HepG2 (cell line): ENCODE measurements around the gene BTBD8. TPM values are rescaled to one million over a fixed set of nuclear protein-coding genes. Genes with fewer than 3 reads are reported as not detected.

Source experiments
- ATAC-seq: fragments of 200-7000 bp; cut with Tn5 transposase; 3 replicates; pipeline ENCODE4 v1.9.1; 2020; ENCODE audit warnings: mild to moderate bottlenecking, moderate library complexity
- BruUV-seq: library from RNA; stranded (reverse); fragments of 400-500 nt; replicated peaks from 2 replicates; lab custom pipeline; 2021; lab: Mats Ljungman, UMichigan
- CTCF ChIA-PET: fragments of 300-600 bp; formaldehyde crosslinking; extraction: SDS; loops from one replicate; lab custom pipeline; 2021; ENCODE audit warnings: low total read pairs, inconsistent platforms, low intra/inter-chr PET ratio; lab: Yijun Ruan, JAX
- POLR2A ChIA-PET: fragments of 350-600 bp; sonication (Branson Sonifier 250); formaldehyde crosslinking; loops from one replicate; lab custom pipeline; 2020; ENCODE audit warnings: antibody characterized with exemption, inconsistent platforms; lab: Yijun Ruan, JAX
- DNase-seq: peaks from one replicate; pipeline ENCODE4 v3.0.0-alpha.2; 2015; ENCODE audit warnings: low spot score
- FAIRE-seq: peaks from 3 replicates; lab custom pipeline; 2011; peaks lifted over from hg19 to GRCh38; lab: Jason Lieb, UNC
- H2AFZ ChIP-seq: one replicate; pipeline ENCODE4 v1.6.1; 2011; ENCODE audit warnings: low read length, inconsistent platforms
- H3K27ac ChIP-seq: fragments of 300-600 bp; 3 replicates; pipeline ENCODE4 v1.8.0; 2011; ENCODE audit warnings: mixed run types, mild to moderate bottlenecking, mixed read lengths, low read length, inconsistent platforms; ENCODE audit not compliant: insufficient read depth; ENCODE audit errors: extremely low read length
- H3K27me3 ChIP-seq, 2 experiments: fragments of 200-600 bp in 1 of 2; 2 replicates in 1 of 2; 3 replicates in 1 of 2; pipeline versions ENCODE4 v1.6.0 to v1.8.0; 2011; ENCODE audit warnings: low read length in 2 of 2, mild to moderate bottlenecking in 2 of 2, moderate library complexity in 2 of 2, inconsistent platforms in 1 of 2; ENCODE audit not compliant: insufficient read depth in 2 of 2, control insufficient read depth in 1 of 2
- H3K36me3 ChIP-seq, 2 experiments: fragments of 200-600 bp in 1 of 2; replicated peaks in 1 of 2; 2 replicates in 1 of 2; 3 replicates in 1 of 2; pipeline versions ENCODE4 v1.5.1 to v1.8.0; 2011; ENCODE audit warnings: low read length in 2 of 2, inconsistent platforms in 1 of 2; ENCODE audit not compliant: insufficient read depth in 2 of 2, control insufficient read depth in 1 of 2
- H3K4me1 ChIP-seq: 2 replicates; pipeline ENCODE4 v1.5.1; 2012; ENCODE audit warnings: low read length, inconsistent platforms; ENCODE audit not compliant: insufficient read depth
- H3K4me2 ChIP-seq: 2 replicates; pipeline ENCODE4 v1.6.0; 2011; ENCODE audit warnings: low read depth, low read length, inconsistent platforms
- H3K4me3 ChIP-seq, 3 experiments: fragments of 200-600 bp in 1 of 3; sonication (generic), shearing (Covaris generic) in 1 of 3; replicated peaks in 1 of 3; 2 replicates each; pipeline ENCODE4 v1.5.1; 2011 to 2016; ENCODE audit warnings: low read length in 3 of 3, inconsistent platforms in 2 of 3, low read depth in 2 of 3, mild to moderate bottlenecking in 2 of 3, control low read depth in 1 of 3, mixed read lengths in 1 of 3; ENCODE audit not compliant: insufficient read depth in 1 of 3
- H3K79me2 ChIP-seq: one replicate; pipeline ENCODE4 v1.6.1; 2011; ENCODE audit warnings: low read length, inconsistent platforms; ENCODE audit not compliant: insufficient read depth
- H3K9ac ChIP-seq: 2 replicates; pipeline ENCODE4 v1.6.0; 2011; ENCODE audit warnings: mild to moderate bottlenecking, low read depth, low read length, inconsistent platforms; ENCODE audit not compliant: insufficient read depth
- H3K9me3 ChIP-seq: 2 replicates; pipeline ENCODE4 v1.5.1; 2012; ENCODE audit warnings: mild to moderate bottlenecking, low read length
- H4K20me1 ChIP-seq: 2 replicates; pipeline ENCODE4 v1.6.0; 2011; ENCODE audit warnings: inconsistent platforms, mild to moderate bottlenecking, low read length, moderate library complexity; ENCODE audit not compliant: insufficient read depth
- HHEX ChIP-seq: IDR thresholded peaks from 2 replicates; pipeline ENCODE4 v1.6.1; 2016; ENCODE audit warnings: control low read depth
- HNRNPH1 ChIP-seq: fragments of 200-400 bp; formaldehyde crosslinking; optimal IDR thresholded peaks from 2 replicates; pipeline ENCODE3; 2017; ENCODE audit warnings: mild to moderate bottlenecking, low read depth, low read length
- PATZ1 ChIP-seq: sonication (generic); formaldehyde crosslinking; IDR thresholded peaks from 2 replicates; pipeline ENCODE4 v1.4.0; 2020; ENCODE audit warnings: missing genetic modification reagents
- PHF5A ChIP-seq: IDR thresholded peaks from one replicate; pipeline ENCODE4 v1.6.1; 2018; ENCODE audit warnings: low read depth, missing genetic modification reagents; ENCODE audit not compliant: unreplicated experiment
- POLR2AphosphoS5 ChIP-seq: IDR thresholded peaks from 2 replicates; pipeline ENCODE4 v1.6.1; 2012; ENCODE audit warnings: low read depth, low read length
- PRPF4 ChIP-seq: fragments of 200-400 bp; formaldehyde crosslinking; IDR thresholded peaks from 2 replicates; pipeline ENCODE4 v1.6.1; 2016; ENCODE audit warnings: low read length, low read depth; ENCODE audit not compliant: poor library complexity, severe bottlenecking
- SSRP1 ChIP-seq: IDR thresholded peaks from 2 replicates; pipeline ENCODE4 v1.6.1; 2016; ENCODE audit warnings: control low read depth
- TBP ChIP-seq: sonication (generic); formaldehyde crosslinking; IDR thresholded peaks from 2 replicates; pipeline ENCODE4 v1.5.0; 2020; ENCODE audit warnings: missing genetic modification reagents
- ZBTB20 ChIP-seq: sonication (generic); formaldehyde crosslinking; IDR thresholded peaks from 2 replicates; pipeline ENCODE4 v1.8.1; 2023; ENCODE audit warnings: missing genetic modification reagents, low read depth, mild to moderate bottlenecking, borderline replicate concordance
- ZHX1 ChIP-seq: sonication (generic); formaldehyde crosslinking; IDR thresholded peaks from 2 replicates; pipeline ENCODE4 v1.8.1; 2022; ENCODE audit warnings: low read depth, mild to moderate bottlenecking, missing genetic modification reagents
- ZNF224 ChIP-seq: sonication (generic); formaldehyde crosslinking; IDR thresholded peaks from 2 replicates; pipeline ENCODE4 v1.5.0; 2020; ENCODE audit warnings: mild to moderate bottlenecking, missing genetic modification reagents
- ZNF839 ChIP-seq: sonication (generic); formaldehyde crosslinking; IDR thresholded peaks from 2 replicates; pipeline ENCODE4 v1.4.0; 2020; ENCODE audit warnings: missing genetic modification reagents, mild to moderate bottlenecking, borderline replicate concordance
- ZSCAN5A ChIP-seq: sonication (generic); formaldehyde crosslinking; IDR thresholded peaks from 2 replicates; pipeline ENCODE4 v1.8.0; 2022; ENCODE audit warnings: mild to moderate bottlenecking, missing genetic modification reagents, borderline replicate concordance
- WGBS: methylation state at CpG from one replicate; pipeline ENCODE4 v1.1.6; 2017; ENCODE audit warnings: low lambda C conversion rate; 5-methylcytosine and 5-hydroxymethylcytosine counted together
- in situ Hi-C: cut with HindIII; loops from 2 replicates; pipeline ENCODE4 v1.10.0; 2017; ENCODE audit warnings: low pct_unique_long_range_greater_than_20kb; ENCODE audit not compliant: extremely low pct_ligation_motif_present
- intact Hi-C: fragments of 100-400 bp; cut with micrococcal nuclease; formaldehyde crosslinking; loops from one replicate; pipeline ENCODE4 v1.10.0; 2022; ENCODE audit not compliant: unreplicated experiment
- polyA plus RNA-seq, 8 experiments: library from polyadenylated mRNA; depleted of rRNA in 3 of 8; stranded (reverse) in 7 of 8; unstranded in 1 of 8; fragments of >200 nt; fragmentation: Illumina TruSeq in 4 of 8; extraction: Trizol in 4 of 8; gene quantifications; 2 replicates each; pipeline versions ENCODE4 v1.2.1 to v1.2.3, GENCODE V29; 2011 to 2016; ENCODE audit warnings: low read depth in 4 of 8, missing spikeins in 1 of 8, mixed read lengths in 1 of 8; ENCODE audit not compliant: insufficient read depth in 1 of 8
- total RNA-seq, 5 experiments: library from RNA; depleted of rRNA; stranded (reverse); fragments of >200 nt; fragmentation: Illumina TruSeq; extraction: Trizol; gene quantifications; 2 replicates each; pipeline ENCODE4 v1.2.3, GENCODE V29; 2016; ENCODE audit warnings: low read depth in 1 of 5

The BTBD8 gene
- total and polyA plus RNA-seq, 2 of the 13 experiments (the other 11 are each of a cell fraction or from before 2014, with no cell fraction given) = 0.41 to 1.8 TPM

GRCh38 chr1:92186081-92186480 lies 105.9 kb downstream of the BTBD8 start:
- intact Hi-C loops = no loop called here
- ATAC-seq (no peak), FAIRE-seq (no peak), DNase-seq (peak; percentile 3)
- CTCF ChIA-PET = no interaction called here
- Histone ChIP-seq H3K9me3 (no peaks in the 10 kb centered on the region), H3K4me1 (no peaks in the 10 kb centered on the region), H3K79me2 (no peaks in the 10 kb centered on the region), H2AFZ (no peak overlapping the region), H3K9ac (no peak overlapping the region), H3K36me3 (no peaks in the 10 kb centered on the region), H3K27me3 (no peaks in the 10 kb centered on the region), H3K4me3 (no peak overlapping the region), H4K20me1 (no peaks in the 10 kb centered on the region), H3K27ac (no peak overlapping the region), H3K4me2 (no peak overlapping the region)
- POLR2A ChIA-PET = no interaction called here
- TF ChIP-seq ZHX1 (CRISPR knock-in tag) (no peak), SSRP1 (no peak), ZBTB20 (CRISPR knock-in tag) (no peak), HHEX (CRISPR knock-in tag) (no peak), PATZ1 (CRISPR knock-in tag) (no peak), PRPF4 (no peak), TBP (CRISPR knock-in tag) (no peak), ZNF839 (CRISPR knock-in tag) (no peak), ZSCAN5A (CRISPR knock-in tag) (no peak), POLR2AphosphoS5 (no peak), PHF5A (no peak), ZNF224 (CRISPR knock-in tag) (no peak), HNRNPH1 (no peak)
- 97% methylated on average over 1 of the region's 1 CpG for WGBS
- no TSS peak for BruUV-seq
- in situ Hi-C loops = no loop called here
